D341Med (cell line): ENCODE measurements around the gene FLYWCH1.

Experiments
- DNase-seq: peaks from one replicate; pipeline ENCODE4 v3.0.0; 2012; ENCODE audit warnings: low spot score

Gene FLYWCH1

GRCh38 chr16:2952679-2953078, 40.9 kb downstream of the FLYWCH1 start:
- DNase-seq, result no peak

GRCh38 chr16:2953706-2954627, 42.2 kb downstream of the FLYWCH1 start:
- peak; percentile 70 for DNase-seq

GRCh38 chr16:2954656-2955381, 43.1 kb downstream of the FLYWCH1 start:
- no peak for DNase-seq

GRCh38 chr16:2955438-2955778, 43.7 kb downstream of the FLYWCH1 start:
- no peak for DNase-seq

GRCh38 chr16:2955779-2956578, 44.2 kb downstream of the FLYWCH1 start:
- DNase-seq, result no peak

GRCh38 chr16:2956579-2956956, 44.8 kb downstream of the FLYWCH1 start:
- DNase-seq, result no peak

GRCh38 chr16:2959206-2959605, 47.5 kb downstream of the FLYWCH1 start:
- no peak for DNase-seq

GRCh38 chr16:2960183-2961010, 48.7 kb downstream of the FLYWCH1 start:
- no peak for DNase-seq

GRCh38 chr16:2962334-2963073, 50.8 kb downstream of the FLYWCH1 start:
- no peak for DNase-seq

- DNase-seq, result no peak
Observed at GRCh38 chr16:2963074-2963722, 51.5 kb downstream of the FLYWCH1 start.

- DNase-seq, result peak; percentile 87
Observed at GRCh38 chr16:2963723-2964474, 52.2 kb downstream of the FLYWCH1 start, which contains the start of gene KREMEN2. Gene KREMEN2, plus strand, starts transcription at chr16:2964275. Its CDS starts 246 bp downstream, at chr16:2964521.

GRCh38 chr16:2964475-2965336, 53.0 kb downstream of the FLYWCH1 start:
- DNase-seq, result peak; percentile 91

- DNase-seq, result no peak
Observed at GRCh38 chr16:2966043-2966807, 54.5 kb downstream of the FLYWCH1 start.

- no peak for DNase-seq
Observed at GRCh38 chr16:2966808-2967191, 55.1 kb downstream of the FLYWCH1 start.

- no peak for DNase-seq
Observed at GRCh38 chr16:2967211-2967631, 55.5 kb downstream of the FLYWCH1 start.

- no peak for DNase-seq
Observed at GRCh38 chr16:2967721-2968161, 56.0 kb downstream of the FLYWCH1 start.

GRCh38 chr16:2968368-2968737, 56.6 kb downstream of the FLYWCH1 start:
- no peak for DNase-seq
